ENCODE results near the gene TBCD. TPM values are rescaled to one million over a fixed set of nuclear protein-coding genes. Genes with fewer than 3 reads are reported as not detected.

The TBCD gene
- total and polyA plus RNA-seq, 12 donors = 25.6 to 240 (median 66.2) TPM

DNA sequence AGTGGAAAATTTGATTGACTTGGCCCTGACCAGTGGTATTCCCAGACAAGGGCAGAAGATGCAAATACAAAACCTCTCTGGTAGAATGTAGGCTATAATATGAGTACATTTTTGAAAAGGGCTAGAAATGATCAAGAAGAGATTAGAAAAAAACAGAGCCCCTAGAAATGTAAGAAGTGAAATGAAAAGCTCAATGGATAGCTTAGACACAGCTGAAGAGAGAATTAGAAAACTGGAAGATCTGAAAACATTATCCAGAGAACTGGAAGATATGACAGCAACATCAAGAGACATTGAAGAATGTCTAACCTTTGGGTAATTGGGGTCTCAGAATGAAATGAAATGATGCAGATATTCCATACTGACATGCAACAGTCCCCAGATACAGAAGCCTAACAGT is 193.1 kb downstream of the TBCD start:
- H3K4me1 ChIP-seq (replicated peaks in 1 of 2) = no peaks in the 10 kb centered on the region
- H3K27me3 ChIP-seq = no peaks in the 10 kb centered on the region
- H3K4me3 ChIP-seq = no peak overlapping the region
- H3K9me3 ChIP-seq (replicated peaks in 1 of 3) = peaks cover 0 to 21% (median 0%) of the 10 kb centered on the region in 3 donors
- no peak for DNase-seq
- H3K36me3 ChIP-seq (replicated peaks in 1 of 2) = peaks cover 0 to 24% of the 10 kb centered on the region in 2 donors
- intact Hi-C loops (cut with DNase I) = no loop called here
- TF ChIP-seq, protein P1, sequence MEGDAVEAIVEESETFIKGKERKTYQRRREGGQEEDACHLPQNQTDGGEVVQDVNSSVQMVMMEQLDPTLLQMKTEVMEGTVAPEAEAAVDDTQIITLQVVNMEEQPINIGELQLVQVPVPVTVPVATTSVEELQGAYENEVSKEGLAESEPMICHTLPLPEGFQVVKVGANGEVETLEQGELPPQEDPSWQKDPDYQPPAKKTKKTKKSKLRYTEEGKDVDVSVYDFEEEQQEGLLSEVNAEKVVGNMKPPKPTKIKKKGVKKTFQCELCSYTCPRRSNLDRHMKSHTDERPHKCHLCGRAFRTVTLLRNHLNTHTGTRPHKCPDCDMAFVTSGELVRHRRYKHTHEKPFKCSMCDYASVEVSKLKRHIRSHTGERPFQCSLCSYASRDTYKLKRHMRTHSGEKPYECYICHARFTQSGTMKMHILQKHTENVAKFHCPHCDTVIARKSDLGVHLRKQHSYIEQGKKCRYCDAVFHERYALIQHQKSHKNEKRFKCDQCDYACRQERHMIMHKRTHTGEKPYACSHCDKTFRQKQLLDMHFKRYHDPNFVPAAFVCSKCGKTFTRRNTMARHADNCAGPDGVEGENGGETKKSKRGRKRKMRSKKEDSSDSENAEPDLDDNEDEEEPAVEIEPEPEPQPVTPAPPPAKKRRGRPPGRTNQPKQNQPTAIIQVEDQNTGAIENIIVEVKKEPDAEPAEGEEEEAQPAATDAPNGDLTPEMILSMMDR (IDR thresholded peaks at IDR 0.05) = no peak
- no peak for TF ChIP-seq POLR2A (IDR thresholded peaks at IDR 0.05)
- no peak overlapping the region for H3K27ac ChIP-seq

DNA sequence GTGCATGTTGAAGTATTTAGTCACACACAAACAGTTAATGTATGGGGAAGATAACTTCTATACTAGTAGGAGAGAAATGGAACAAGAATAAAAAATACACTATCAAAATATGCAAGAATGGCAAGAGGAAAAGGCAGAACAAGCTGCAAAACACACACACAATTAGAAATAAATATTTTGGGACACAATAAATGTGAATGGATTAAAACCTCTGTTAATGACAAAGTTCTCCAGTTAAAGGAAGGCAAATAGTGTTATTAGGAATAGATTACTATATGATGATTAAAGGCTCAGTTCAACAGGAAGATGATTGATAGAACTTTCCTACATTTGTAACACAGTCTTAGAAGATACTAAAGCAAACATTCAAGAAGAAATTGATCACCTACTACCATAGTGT is 194.2 kb downstream of the TBCD start:
- Histone ChIP-seq H3K27ac (no peak overlapping the region), H3K36me3 (replicated peaks in 1 of 2) (peaks cover 0 to 24% of the 10 kb centered on the region in 2 donors), H3K4me3 (no peak overlapping the region), H3K4me1 (replicated peaks in 1 of 2) (no peaks in the 10 kb centered on the region), H3K9me3 (replicated peaks in 1 of 3) (peaks cover 0 to 21% (median 0%) of the 10 kb centered on the region in 3 donors), H3K27me3 (no peaks in the 10 kb centered on the region)
- no peak for TF ChIP-seq POLR2A (IDR thresholded peaks at IDR 0.05)
- TF ChIP-seq, protein P1 (IDR thresholded peaks at IDR 0.05) = no peak
- intact Hi-C loops (cut with DNase I) = no loop called here
- DNase-seq = no peak

DNA sequence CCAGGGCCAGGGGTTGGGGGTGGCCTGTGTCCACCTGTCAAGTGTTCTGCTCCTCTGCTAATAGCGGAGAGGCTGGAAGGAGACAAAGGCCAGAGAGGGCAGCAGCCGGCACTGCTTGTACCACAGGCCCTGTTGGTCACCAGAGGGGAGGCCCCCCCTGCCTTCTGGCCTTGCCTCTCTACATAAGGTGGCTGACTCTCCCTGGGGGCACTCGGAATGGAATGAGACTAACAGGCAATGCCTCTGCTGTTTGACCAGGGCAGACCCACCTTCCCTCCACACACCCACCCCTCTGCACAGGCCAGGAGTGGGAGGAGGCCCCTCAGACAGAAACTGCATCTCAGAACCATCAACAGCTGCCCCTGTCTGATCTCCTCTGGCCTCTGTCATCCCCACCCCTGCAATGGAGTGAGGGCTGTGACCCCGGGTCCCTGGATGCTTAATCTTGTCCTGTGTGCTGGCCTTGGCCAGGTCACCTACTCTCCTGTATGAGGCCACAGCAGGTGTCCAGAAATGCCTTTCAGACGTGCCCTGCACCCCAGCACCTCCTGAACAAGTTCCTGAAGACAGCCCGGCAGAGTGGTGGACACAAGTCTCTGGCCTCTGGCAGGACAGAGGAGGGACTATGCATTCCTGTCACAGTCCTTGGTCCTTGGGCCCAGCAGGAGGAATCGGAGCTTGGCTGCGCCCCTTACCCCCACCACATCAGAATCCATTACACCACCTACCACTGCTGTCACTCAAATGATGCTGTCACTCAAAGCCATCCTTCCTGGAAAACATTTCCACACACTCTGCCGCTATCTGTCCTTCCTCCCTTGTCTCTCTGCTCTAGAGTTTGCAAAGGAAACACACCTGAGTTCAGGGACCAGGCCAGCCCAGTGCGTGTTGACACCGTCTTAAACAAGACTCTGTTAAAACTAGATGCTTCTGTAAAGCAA is 195.5 kb downstream of the TBCD start:
- WGBS, 4 donors = 94 to 99% (median 95%) methylated on average over 8 to 11 of the region's 11 CpGs
- peak in 2 of 7 donors; percentile 3 to 6 for DNase-seq
- peaks cover 0 to 21% (median 0%) of the 10 kb centered on the region in 3 donors for H3K9me3 ChIP-seq (replicated peaks in 1 of 3)
- no peak overlapping the region for H3K27ac ChIP-seq
- H3K4me3 ChIP-seq = no peak overlapping the region
- no peaks in the 10 kb centered on the region for H3K4me1 ChIP-seq (replicated peaks in 1 of 2)
- H3K27me3 ChIP-seq = no peaks in the 10 kb centered on the region
- H3K36me3 ChIP-seq (replicated peaks in 1 of 2) = peaks cover 0 to 13% of the 10 kb centered on the region in 2 donors
- intact Hi-C loops (cut with DNase I) = no loop called here
- TF ChIP-seq, protein P1 (IDR thresholded peaks at IDR 0.05) = no peak
- no peak for TF ChIP-seq POLR2A (IDR thresholded peaks at IDR 0.05)

DNA sequence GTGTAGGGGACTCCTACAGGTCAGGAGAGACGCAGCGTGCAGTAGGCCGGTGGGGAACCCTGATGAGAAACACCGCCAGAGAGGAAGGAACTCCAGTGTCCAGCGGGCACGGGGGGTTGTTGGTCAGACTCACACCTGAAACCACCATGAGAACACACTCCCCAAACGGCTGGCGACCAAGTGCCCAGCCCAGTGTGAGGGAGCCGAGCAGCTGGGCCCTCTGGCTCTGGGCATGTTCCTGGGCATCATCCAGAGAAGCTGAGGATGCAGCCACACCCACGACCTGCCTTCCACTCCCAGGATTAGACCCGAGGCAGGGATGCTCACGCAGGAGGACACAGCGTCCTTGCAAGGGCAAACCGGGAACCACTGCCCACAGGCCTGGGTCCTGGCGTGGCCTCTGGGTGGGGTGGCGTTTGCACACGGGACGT is 196.2 kb downstream of the TBCD start:
- no peak overlapping the region for H3K27ac ChIP-seq
- peaks cover 0 to 5% of the 10 kb centered on the region in 2 donors for H3K36me3 ChIP-seq (replicated peaks in 1 of 2)
- TF ChIP-seq POLR2A (IDR thresholded peaks at IDR 0.05) = no peak
- TF ChIP-seq, protein P1 (IDR thresholded peaks at IDR 0.05) = no peak
- intact Hi-C loops (cut with DNase I) = no loop called here
- no peaks in the 10 kb centered on the region for H3K27me3 ChIP-seq
- no peaks in the 10 kb centered on the region for H3K4me1 ChIP-seq (replicated peaks in 1 of 2)
- peaks cover 0 to 21% (median 0%) of the 10 kb centered on the region in 3 donors for H3K9me3 ChIP-seq (replicated peaks in 1 of 3)
- H3K4me3 ChIP-seq = no peak overlapping the region
- DNase-seq = peak in 2 of 7 donors; percentile 5 to 10
- 91 to 97% (median 96%) methylated on average over 16 to 18 of the region's 18 CpGs for WGBS, 4 donors
